Heart right ventricle (tissue), 16 donors: ENCODE measurements around the gene FICD. TPM values are rescaled to one million over a fixed set of nuclear protein-coding genes. Genes with fewer than 3 reads are reported as not detected.

Source experiments
- ATAC-seq, 8 donors: fragments of 200-7000 bp; cut with Tn5 transposase; one replicate each; pipeline ENCODE4 v1.9.1; 2020; ENCODE audit warnings: mild to moderate bottlenecking in 8 of 8, moderate library complexity in 8 of 8, moderate number of reproducible peaks in 1 of 8
- DNase-seq, 2 donors: peaks; one replicate each; pipeline ENCODE4 v3.0.0-alpha.2; 2020
- H3K27ac ChIP-seq, 10 donors: fragments of 200-600 bp; sonication (generic) in 2 of 10; one replicate each; pipeline versions ENCODE4 v1.5.0 to v1.8.0; 2020 to 2022; ENCODE audit warnings: mild to moderate bottlenecking in 3 of 10
- H3K27me3 ChIP-seq, 7 donors: fragments of 200-600 bp; one replicate each; pipeline ENCODE4 v1.8.0; 2021 to 2022; ENCODE audit warnings: mild to moderate bottlenecking in 2 of 7
- H3K36me3 ChIP-seq, 9 donors: fragments of 200-600 bp; sonication (generic) in 1 of 9; one replicate each; pipeline versions ENCODE4 v1.5.0 to v1.8.0; 2020 to 2022; ENCODE audit warnings: mild to moderate bottlenecking in 2 of 9
- H3K4me1 ChIP-seq, 9 donors: fragments of 200-600 bp; sonication (generic) in 1 of 9; one replicate each; pipeline versions ENCODE4 v1.5.0 to v1.8.0; 2020 to 2022; ENCODE audit warnings: mild to moderate bottlenecking in 4 of 9
- H3K4me3 ChIP-seq, 10 donors: fragments of 200-600 bp; sonication (generic) in 2 of 10; one replicate each; pipeline versions ENCODE4 v1.5.0 to v1.8.0; 2020 to 2022; ENCODE audit warnings: mild to moderate bottlenecking in 7 of 10, moderate library complexity in 2 of 10
- H3K9me3 ChIP-seq, 11 donors: fragments of 200-600 bp in 10 of 11; sonication (generic) in 2 of 11; one replicate each; pipeline versions ENCODE4 v1.5.0 to v1.8.0; 2013 to 2022; ENCODE audit warnings: mild to moderate bottlenecking in 2 of 11, control low read depth in 1 of 11, moderate library complexity in 1 of 11
- WGBS, 2 donors: extraction: QIAGEN DNeasy Blood & Tissue Kit; methylation state at CpG; one replicate each; pipeline ENCODE4 v1.1.7; 2013; ENCODE audit warnings: inconsistent platforms in 1 of 2; 5-methylcytosine and 5-hydroxymethylcytosine counted together
- intact Hi-C, 10 donors: fragments of 100-400 bp; cut with DNase I; formaldehyde crosslinking; loops; one replicate each; pipeline versions ENCODE4 v1.11.1 to v1.14.2; 2022
- polyA plus RNA-seq, 2 donors: library from polyadenylated mRNA; stranded (reverse); fragments of 200-250 nt; gene quantifications; one replicate each; pipeline ENCODE4 v1.2.3, GENCODE V29; 2013
- total RNA-seq, 10 donors: library from RNA; stranded (reverse); fragmentation: NEBNext Ultra II Directional in 3 of 10; extraction: Animal tissue kit (Norgen Biotek cat#: 25700) in 3 of 10; gene quantifications; one replicate each; pipeline versions ENCODE4 v1.2.1 to v1.2.4, GENCODE V29; 2021 to 2023
- TF ChIP-seq, protein P1 (sequence below), 9 donors: fragments of 200-600 bp; sonication (generic) in 2 of 9; IDR thresholded peaks; one replicate each; pipeline versions ENCODE4 v1.5.0 to v1.8.0; 2021 to 2022; ENCODE audit warnings: antibody characterized with exemption in 9 of 9, mild to moderate bottlenecking in 5 of 9, moderate library complexity in 1 of 9
- donor health status: Arrhythmogenic right ventricular cardiomyopathy.
- donor health status: ischemic (EF 13 %, LVEDD 7.1; RV severe dilation, severe dysfunction).
- donor health status: healthy with polysubstance abuse.
- donor health status: DM: no; HTN: yes; CAD: no.
- donor health status: DM: no; HTN: no; CAD: no.
- donor health status: ischemic (EF 25% LVEDD 6.9; RV normal size, moderate dysfunction).
- donor health status: ischemic (EF 25% LVEDD 5.7; RV mildly dilated, moderate dysfunction).
- donor health status: healthy.
- donor health status: DM: yes; HTN: yes; CAD: no.
- donor health status: Ischemic cardiomyopathy.
- donor health status: ischemic (EF 35%, LVEDD 5.7; RV mildly dilated, moderate dysfunction).
- donor health status: nonischemic (EF 11% LVEDD 7.7; RV severe dilation, severe dysfunction).
- donor health status: DM: yes; HTN: yes; CAD: no.
- donor health status: PGD.
- donor health status: ischemic (EF 29% LVEDD 5.4; RV normal size, mild dysfunction).
- donor health status: nonischemic (EF 23%, LVEDD 6.1; RV moderate dilation, normal function).

FICD gene
- total and polyA plus RNA-seq, 12 donors = 2.1 to 4.4 (median 2.8) TPM

DNA sequence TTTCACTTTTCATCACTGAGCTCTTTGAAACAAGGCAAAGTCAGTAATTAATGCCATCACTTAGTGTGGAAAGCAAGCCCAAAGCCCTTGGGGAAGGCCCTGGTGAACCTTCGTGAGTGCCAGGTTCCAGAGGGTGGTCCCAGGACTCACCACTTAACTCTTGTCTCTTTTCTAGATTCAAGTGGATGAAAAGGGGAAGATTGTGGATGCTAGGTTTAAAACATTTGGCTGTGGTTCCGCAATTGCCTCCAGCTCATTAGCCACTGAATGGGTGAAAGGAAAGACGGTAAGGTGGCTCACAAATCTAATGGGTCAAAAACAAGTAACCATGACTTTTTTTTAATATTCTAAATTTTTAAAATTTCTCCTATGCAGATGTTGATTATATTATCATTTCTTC lies 50.1 kb downstream of the FICD start:
- TF ChIP-seq, protein P1, sequence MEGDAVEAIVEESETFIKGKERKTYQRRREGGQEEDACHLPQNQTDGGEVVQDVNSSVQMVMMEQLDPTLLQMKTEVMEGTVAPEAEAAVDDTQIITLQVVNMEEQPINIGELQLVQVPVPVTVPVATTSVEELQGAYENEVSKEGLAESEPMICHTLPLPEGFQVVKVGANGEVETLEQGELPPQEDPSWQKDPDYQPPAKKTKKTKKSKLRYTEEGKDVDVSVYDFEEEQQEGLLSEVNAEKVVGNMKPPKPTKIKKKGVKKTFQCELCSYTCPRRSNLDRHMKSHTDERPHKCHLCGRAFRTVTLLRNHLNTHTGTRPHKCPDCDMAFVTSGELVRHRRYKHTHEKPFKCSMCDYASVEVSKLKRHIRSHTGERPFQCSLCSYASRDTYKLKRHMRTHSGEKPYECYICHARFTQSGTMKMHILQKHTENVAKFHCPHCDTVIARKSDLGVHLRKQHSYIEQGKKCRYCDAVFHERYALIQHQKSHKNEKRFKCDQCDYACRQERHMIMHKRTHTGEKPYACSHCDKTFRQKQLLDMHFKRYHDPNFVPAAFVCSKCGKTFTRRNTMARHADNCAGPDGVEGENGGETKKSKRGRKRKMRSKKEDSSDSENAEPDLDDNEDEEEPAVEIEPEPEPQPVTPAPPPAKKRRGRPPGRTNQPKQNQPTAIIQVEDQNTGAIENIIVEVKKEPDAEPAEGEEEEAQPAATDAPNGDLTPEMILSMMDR (IDR thresholded peaks at IDR 0.05) = no peak
- intact Hi-C loops = loop anchor here in 6 of 10 donors (5.0 to 10.0 kb wide), 7 partner anchors 52 to 530 kb away; partner anchors contain the start of genes SSH1 (in 2 of the 6), ALKBH2 (in 1 of the 6) and UNG (in 1 of the 6)
- H3K36me3 ChIP-seq = peaks cover 0 to 64% (median 57%) of the 10 kb centered on the region in 9 donors

DNA sequence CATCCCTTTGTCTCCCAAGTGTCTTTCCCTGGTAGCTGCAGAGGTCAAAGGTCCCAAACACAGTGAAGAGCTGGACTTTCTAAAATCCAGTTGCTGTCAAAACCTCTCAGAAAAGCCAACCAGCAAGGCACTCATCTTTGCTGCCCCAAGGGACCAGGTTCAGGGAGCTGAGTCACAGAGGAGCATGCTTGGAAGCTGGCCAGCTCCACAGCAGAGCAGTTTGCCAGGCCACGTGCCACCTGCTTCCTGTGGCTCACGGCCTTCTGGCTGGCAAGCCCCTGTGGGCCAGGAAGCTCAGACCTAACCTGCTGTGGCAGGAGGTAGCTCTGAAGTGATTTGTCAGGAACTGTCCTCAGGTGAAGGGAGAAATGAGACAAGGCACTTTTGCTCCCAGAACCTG lies 50.9 kb downstream of the FICD start:
- Histone ChIP-seq H3K9me3 (no peaks in the 10 kb centered on the region), H3K27me3 (no peaks in the 10 kb centered on the region), H3K27ac (peak overlapping the region in 9 of 10 donors; percentile 26 to 97 (median 53)), H3K36me3 (peaks cover 0 to 68% (median 58%) of the 10 kb centered on the region in 9 donors), H3K4me3 (no peak overlapping the region), H3K4me1 (peaks cover 0 to 66% (median 37%) of the 10 kb centered on the region in 9 donors)
- intact Hi-C loops = loop anchor here in 6 of 10 donors (2.0 to 10.0 kb wide), 9 partner anchors 49 to 529 kb away; partner anchors contain the start of genes SSH1 (in 2 of the 6), ALKBH2 (in 1 of the 6) and UNG (in 1 of the 6)
- WGBS, 2 donors = 15 to 18% methylated on average over 2 of the region's 2 CpGs
- ATAC-seq (peak in 3 of 8 donors; percentile 5 to 23 (median 12)), DNase-seq (peak; percentile 69 to 74)
- TF ChIP-seq, protein P1 (IDR thresholded peaks at IDR 0.05) = no peak

More for the DNA sequence above, 50.1 kb downstream of the FICD start:
- peak overlapping the region in 8 of 10 donors; percentile 3 to 97 (median 52) for H3K27ac ChIP-seq
- DNase-seq (no peak), ATAC-seq (no peak)
- no peaks in the 10 kb centered on the region for H3K9me3 ChIP-seq
- 86 to 87% methylated on average over 3 of the region's 3 CpGs for WGBS, 2 donors
- no peak overlapping the region for H3K4me3 ChIP-seq
- no peaks in the 10 kb centered on the region for H3K27me3 ChIP-seq
- H3K4me1 ChIP-seq = peaks cover under 1 to 68% (median 41%) of the 10 kb centered on the region in 9 donors

DNA sequence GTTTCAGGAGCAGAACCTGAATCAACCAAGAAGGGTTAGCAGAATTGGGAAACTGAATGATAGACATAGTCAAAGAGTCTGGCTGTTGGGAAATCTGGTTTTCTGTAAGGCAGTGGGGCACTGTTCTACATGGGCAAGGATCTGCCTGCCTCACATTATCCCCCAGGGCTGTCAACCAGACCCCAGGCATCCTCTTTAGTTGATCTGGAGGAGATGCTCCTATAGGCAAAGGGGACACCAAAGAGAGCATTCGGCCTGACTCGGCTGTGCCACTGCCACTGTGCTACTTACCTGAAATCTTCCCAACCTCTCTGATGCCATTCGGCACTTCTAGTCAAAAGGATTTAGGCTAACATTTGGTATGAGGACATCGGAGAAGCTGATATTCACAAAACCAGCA lies 51.4 kb downstream of the FICD start:
- H3K27ac ChIP-seq = peak overlapping the region in 9 of 10 donors; percentile 26 to 97 (median 53)
- H3K27me3 ChIP-seq = no peaks in the 10 kb centered on the region
- ATAC-seq = no peak
- H3K9me3 ChIP-seq = no peaks in the 10 kb centered on the region
- intact Hi-C loops = loop anchor here in 6 of 10 donors (2.0 to 10.0 kb wide), 9 partner anchors 48 to 528 kb away; partner anchors contain the start of genes SSH1 (in 2 of the 6), ALKBH2 (in 1 of the 6) and UNG (in 1 of the 6)
- no peak overlapping the region for H3K4me3 ChIP-seq
- WGBS, 2 donors = 92 to 96% methylated on average over 4 of the region's 4 CpGs
- H3K36me3 ChIP-seq = peaks cover 0 to 68% (median 58%) of the 10 kb centered on the region in 9 donors
- TF ChIP-seq, protein P1 (IDR thresholded peaks at IDR 0.05) = no peak
- DNase-seq = no peak
- H3K4me1 ChIP-seq = peaks cover 0 to 64% (median 36%) of the 10 kb centered on the region in 9 donors

DNA sequence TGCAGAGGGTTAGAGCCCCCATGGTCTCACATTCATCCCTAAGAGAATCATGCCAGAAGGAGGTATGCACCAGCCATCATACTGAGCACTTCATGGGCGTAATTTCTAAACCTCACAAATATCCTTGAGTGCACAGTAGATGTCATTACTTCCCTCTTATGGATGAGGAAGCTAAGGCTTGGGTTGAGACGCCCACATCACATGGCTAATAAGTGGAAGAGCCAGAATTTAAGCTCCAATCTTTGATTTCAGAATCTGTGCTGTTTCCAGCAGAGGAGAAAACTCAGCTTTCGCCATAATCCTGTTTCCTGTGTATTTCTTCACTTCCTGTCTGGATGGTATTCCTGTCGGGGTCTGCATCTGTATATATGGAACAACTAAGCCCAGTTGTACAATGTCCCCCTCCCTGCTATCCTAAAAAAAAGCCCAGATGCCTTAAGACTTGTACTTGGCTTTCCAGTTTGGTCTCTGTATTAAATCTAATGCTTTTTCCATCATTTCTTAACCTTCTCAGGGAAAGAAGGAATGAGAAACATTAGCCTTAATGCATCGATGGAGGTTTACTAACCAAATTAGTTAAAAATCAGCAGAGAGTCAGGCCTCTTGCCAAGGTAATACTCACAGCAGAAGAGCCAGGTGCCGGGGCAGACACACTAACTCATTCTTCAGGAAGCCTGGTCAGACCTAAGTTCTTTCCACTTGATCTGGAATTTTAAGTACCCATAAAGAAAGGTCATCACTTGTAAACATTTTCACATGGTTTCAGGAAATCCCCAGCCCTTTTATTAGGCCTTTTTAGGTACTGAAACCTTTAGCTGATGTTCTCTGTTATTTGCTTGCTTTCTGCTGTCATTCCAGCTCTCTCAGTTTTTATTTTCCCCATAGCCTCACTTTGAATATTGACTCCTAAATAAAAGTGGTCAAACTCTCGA lies 52.6 kb downstream of the FICD start:
- ATAC-seq = no peak
- Histone ChIP-seq H3K4me3 (no peak overlapping the region), H3K4me1 (peaks cover 0 to 59% (median 35%) of the 10 kb centered on the region in 9 donors), H3K36me3 (peaks cover 0 to 68% (median 58%) of the 10 kb centered on the region in 9 donors), H3K27me3 (no peaks in the 10 kb centered on the region), H3K27ac (peak overlapping the region in 6 of 10 donors; percentile 28 to 97 (median 44)), H3K9me3 (no peaks in the 10 kb centered on the region)
- intact Hi-C loops = loop anchor here in 6 of 10 donors (2.0 to 10.0 kb wide), 9 partner anchors 47 to 527 kb away; partner anchors contain the start of genes SSH1 (in 2 of the 6), ALKBH2 (in 1 of the 6) and UNG (in 1 of the 6)
- TF ChIP-seq, protein P1 (IDR thresholded peaks at IDR 0.05) = no peak
- 68 to 69% methylated on average over 7 of the region's 7 CpGs for WGBS, 2 donors
- no peak for DNase-seq
